Measurements from ENCODE around the gene RTN4RL1.
A peak's percentile ranks its signal among the peaks of the same experiment; 100 is the strongest.

Gene RTN4RL1

DNA sequence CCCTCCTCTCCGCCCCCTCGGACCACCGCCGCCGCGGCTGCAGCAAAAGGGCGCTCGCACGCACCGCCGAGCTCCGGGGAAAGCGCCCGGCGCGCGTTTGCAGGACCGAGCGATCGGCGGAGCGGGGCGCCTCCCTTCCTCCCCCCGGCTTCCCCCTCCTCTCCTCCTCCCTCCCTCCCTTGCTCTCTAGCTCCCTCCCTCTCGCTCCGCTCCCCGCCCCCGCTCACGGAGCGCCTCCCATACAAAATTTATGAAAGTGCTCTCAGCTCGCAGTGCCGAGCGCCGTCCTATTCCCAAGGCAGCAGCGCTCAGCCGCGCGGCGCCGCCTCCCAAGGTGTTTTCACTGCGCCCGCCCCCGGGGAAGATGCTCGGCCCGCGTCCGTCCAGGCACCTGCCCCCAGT, at the start of gene RTN4RL1:
RTN4RL1 (minus strand) TSS at position 115 of the 402 bp plus-strand sequence. CDS start 469 bp downstream, outside the sequence.
- peak; percentile 26 to 66 for DNase-seq

GRCh38 chr17:2074919-2075318, 49.8 kb upstream of the RTN4RL1 start:
- no peak for DNase-seq

GRCh38 chr17:2071455-2072281, 46.5 kb upstream of the RTN4RL1 start:
- no peak for DNase-seq

DNA sequence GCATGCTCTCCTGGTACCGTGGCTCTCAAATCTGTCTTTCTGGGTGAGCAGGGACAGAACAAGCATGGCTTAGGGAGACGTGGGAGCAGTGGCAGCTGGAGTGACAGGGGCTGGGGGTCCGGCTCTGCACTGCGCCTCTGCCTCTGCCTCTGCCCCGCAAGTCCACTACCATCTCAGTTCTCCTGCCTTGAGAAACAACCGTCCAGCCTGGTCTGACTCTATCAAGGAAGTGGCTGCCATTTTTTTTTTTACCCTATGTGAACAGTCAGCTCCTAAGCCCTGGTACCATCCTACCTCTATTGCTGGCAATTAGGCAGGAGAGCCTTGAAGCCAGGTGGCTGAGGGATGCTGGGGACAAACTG, 45.9 kb upstream of the RTN4RL1 start:
- no peak for DNase-seq

- DNase-seq, result no peak
Measured at GRCh38 chr17:2070241-2071023, 45.3 kb upstream of the RTN4RL1 start.

DNA sequence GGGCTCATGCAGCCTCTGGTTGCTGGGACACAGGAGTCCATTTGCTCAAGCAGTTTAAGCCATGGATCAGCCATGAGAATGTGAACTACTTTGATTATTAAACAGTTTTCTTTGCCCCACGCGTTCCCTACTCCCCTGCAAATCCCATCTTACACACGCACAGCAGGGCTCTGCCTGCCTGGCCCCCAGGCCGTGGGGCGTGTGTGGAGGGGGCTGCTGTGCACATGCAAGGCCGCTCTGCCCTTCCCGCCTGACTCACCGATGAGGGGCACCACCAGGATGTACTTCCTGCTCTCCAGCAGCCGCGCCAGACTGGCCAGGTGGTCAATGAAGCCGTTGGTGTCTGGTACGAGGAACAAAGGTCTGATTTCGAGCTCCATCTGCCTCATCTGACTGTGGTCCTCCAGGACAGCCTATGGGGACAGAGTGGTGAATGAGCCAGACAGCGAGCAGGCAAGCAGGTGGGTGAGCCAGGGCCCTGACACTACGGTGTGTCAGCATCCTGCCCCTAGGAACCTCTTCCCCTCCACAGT, 43.5 kb upstream of the RTN4RL1 start:
- peak; percentile 38 to 51 for DNase-seq

DNA sequence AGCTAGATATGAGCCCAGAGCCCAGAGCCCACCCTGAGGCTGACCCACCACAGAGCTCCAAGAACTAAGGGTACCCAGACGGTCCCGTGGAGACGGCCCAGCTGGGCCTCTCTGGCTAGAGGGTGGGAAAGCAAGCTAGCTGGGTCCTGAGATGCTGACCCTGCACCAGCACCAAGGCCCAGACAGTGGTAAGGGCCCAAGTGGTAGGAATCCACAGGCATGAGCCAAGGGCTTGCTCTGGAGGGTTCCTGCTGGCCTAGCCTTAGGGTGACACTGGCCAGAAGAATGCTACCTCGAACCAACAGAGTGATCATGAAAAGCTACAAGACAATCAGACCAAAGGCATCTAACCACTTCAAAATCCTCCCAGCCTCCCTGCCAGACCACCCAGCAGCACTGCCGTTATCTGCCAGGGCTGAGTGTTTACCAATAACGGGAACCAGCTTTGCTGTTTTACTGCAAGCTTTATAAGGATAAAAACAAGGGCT, 42.9 kb upstream of the RTN4RL1 start:
- DNase-seq, result no peak

- no peak for DNase-seq
Measured at GRCh38 chr17:2067608-2068024, 42.5 kb upstream of the RTN4RL1 start.

- DNase-seq, result no peak
Measured at GRCh38 chr17:2067048-2067561, 42.0 kb upstream of the RTN4RL1 start.

- DNase-seq, result no peak
Measured at GRCh38 chr17:2065949-2066400, 40.8 kb upstream of the RTN4RL1 start.

- peak in 1 of 2 experiments; percentile 35 for DNase-seq
Measured at GRCh38 chr17:2064980-2065785, 40.0 kb upstream of the RTN4RL1 start.

DNA sequence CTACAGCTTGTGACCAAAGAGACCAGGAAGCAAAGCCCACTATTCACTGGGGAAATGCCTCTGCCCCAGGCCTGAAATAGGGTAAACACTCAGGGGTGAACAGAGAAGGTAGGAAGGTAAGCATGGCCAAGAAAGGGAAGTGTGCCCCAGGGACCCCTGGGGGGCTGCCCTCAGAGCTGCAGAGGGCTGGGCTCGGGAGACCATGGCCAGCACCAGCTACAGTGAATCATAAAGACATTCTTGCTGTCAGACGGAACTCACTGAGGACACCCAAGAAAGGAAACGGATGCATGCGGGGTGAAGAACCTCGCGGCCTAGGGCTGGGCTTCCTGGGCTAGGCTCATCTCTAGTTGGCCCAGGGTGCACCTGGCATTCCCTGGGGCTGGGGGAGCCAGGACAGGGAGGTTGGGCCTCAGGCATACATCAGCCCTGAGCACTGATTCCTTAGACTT, 39.4 kb upstream of the RTN4RL1 start:
- no peak for DNase-seq

DNA sequence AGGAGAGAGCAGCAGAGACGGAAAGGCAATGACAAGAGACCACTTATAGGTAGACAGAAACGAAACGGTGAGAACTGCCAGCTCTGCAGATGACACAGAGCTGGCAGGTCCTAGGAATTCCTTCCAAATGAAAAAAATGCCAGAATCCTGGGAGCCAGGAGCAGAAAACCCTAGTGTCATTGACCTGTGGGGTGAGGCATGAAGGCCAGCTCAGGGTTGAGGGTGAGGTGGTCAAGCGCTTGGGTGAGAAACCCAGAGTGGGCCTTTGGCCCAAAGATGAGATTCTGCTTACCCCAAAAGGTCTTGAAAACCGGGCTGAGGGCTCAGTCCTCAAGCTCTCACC, 39.0 kb upstream of the RTN4RL1 start:
- DNase-seq, result no peak

- peak in 1 of 2 experiments; percentile 61 for DNase-seq
Measured at GRCh38 chr17:2063261-2064146, 38.4 kb upstream of the RTN4RL1 start.

DNA sequence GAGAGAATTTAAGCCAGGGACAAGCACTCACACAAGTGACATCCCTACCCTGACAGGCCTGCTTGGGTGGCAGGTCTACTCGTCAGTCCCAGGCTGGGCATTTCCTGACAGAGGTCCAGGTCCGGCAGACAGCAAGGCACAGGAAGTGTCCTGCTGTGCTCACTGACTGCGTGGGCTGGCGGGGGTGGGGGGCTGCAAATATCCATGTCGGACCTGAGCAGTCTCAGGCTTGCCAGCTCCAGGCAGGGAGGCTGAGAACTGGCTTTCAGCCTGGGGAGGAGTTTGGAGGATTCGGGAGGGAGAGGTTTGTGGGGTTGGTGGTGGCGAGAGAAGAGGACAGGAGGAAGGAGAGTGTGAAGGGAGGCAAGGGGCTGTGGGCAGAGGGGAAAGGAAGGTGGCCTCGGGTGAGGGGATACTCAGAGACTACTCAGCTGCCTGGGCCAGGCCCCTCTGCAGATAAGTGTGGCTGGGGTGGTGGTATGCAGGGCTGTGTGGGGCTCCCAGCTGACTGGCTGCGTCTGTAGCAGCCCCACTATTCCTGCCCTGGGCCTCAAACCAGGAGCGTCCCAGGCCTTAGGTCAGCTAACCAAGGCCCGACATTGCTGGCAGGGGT, 37.5 kb upstream of the RTN4RL1 start:
- no peak for DNase-seq

DNA sequence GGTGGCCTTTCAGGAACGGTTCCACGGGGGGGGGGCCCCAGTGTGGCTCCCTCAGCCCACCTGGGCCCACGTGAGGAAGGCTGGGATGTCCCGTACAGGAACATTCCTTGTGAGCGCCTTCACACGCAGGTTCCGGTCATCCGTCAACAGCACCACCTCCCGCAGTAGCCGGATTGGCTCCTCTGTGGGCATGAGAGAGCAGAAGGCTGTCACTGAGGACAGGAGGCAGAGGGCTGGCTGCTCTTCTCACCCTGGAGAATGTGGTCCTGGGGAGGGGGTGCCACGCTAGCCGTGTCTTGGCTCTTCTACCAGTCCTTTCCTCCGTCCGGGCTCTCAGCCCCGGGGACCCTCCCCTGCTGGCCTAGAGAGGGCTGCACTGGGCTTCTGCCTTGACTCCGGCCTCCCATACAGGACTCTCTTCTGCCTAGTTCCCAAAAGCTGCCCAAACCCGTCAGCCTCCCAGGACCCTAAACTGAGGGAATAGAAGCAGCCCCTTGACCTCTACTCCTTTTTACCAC, 36.4 kb upstream of the RTN4RL1 start:
- DNase-seq, result no peak

GRCh38 chr17:2060681-2061440, 35.7 kb upstream of the RTN4RL1 start:
- DNase-seq, result no peak

GRCh38 chr17:2060385-2060658, 35.2 kb upstream of the RTN4RL1 start:
- DNase-seq, result no peak

DNA sequence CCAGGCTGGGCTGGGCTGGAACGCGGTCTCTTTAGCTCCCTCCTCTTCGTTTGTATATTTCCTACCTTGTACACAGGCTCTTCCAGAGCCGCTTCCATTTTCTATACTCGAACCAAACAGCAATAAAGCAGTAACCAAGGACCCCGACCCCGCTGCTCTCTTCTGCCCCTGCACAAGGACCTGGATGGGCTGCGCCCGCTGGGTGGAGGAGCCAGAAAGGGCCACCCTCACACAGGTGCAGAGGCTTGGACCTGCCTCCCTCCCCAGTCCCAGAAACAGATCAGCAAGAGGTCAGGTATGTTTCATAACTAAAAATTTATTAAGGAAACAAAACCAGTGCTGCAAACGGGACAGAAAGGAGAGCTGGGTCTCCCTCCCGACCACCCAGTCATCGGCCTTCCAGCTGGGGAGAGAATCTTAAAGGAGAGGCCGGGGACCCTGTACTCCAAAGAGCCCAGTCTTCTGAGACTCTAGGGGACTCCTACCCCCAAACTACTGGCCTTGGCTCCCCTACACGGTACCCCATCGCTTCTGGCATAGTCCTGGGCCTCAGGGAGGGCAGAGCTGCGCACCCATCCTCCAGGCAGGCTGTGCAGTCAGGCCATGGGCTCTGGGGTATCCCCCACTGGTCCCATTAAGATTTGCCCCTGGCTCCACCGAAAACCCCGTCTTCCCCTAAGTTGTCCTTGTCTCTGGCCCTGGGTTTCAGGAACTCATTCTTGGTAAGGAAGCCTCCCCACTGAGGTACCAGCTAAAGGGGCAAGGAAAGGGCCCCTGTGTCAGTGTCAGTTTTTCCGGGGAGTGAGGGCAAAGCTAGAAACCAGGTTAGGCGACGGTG, 34.6 kb upstream of the RTN4RL1 start:
- no peak for DNase-seq
